Cerebellar cortex (tissue), 1 donor: Measurements from ENCODE around the gene VEPH1.
"Not testable (repeated sequence)": the region's sequence is repeated elsewhere in the genome, so short reads cannot be mapped to it uniquely, and the experiment has no call there.

Experiments
- DNase-seq: peaks from one replicate; pipeline ENCODE4 v3.0.0-alpha.2; 2015; ENCODE audit warnings: low spot score

The VEPH1 gene

DNA sequence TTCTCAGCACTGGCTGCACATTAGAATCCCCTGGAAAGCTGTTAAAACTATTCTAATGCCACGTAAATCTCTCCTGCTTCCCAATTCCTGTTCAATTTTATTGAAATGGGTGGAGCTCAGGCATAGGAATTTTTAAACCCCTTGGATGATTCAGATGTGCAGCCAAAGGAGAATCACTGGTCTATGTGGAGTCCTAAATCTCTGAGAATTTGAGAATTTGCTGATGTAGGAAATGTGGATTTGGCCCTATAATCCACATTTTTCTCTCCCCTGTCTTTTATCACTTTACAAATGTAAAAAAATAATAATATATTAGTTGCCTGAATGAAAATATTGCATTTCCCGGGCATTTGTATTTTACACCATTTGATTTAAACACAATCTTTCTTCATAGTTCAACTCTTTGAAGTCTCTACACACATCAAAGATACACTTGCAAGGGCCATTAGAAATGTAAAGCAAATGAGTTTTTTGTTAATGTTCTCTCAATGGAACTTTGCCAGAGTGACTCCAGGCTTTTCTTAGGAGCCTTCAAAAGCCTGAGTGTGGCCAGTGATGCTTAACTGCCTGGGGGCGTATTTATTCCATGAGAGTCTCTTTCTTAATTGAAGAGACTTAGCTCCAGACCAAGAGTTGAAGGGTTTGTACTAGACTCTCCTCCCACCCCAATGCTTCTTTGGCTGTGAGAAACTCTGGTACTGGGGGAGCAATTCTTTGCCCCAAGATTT lies 115.3 kb downstream of the VEPH1 start:
- no peak for DNase-seq

DNA sequence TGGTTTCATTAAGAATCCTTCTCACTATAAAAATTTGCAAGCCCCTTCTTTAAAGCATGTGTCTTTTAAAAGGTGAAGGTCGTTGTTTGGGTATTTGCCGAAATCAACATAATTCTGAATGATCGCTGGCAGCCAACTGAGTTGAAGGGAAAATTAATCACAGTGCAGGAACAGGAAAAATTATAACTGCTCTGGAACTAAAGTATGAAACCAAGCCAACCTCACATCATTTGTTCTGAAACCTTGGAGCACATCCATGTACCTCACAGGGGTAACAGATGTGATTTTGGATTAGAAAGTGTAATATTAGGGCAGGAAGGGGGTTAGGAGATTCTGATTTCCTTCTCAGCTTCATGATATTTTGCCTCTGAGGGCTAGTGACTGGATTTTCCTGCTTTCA lies 118.7 kb downstream of the VEPH1 start:
- DNase-seq: no peak

DNA sequence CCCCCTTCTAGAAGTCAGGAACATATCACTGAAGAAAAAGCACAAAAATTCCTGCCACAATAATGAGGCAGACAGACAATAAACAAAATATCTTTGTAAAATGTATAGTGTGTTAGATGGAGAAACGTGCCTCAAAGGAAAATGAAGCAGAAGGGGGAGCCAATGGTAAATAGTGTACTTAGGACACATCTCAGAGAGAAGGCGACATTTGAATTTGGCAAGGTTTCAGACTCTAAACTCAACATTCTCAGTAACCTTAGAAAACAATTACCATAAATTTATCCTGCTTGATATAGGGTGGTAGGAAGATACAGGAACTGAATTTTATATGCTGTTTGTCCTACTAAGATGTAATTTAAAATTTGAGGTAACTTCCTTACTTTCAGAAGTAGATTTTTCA lies 119.2 kb downstream of the VEPH1 start:
- no peak for DNase-seq

DNA sequence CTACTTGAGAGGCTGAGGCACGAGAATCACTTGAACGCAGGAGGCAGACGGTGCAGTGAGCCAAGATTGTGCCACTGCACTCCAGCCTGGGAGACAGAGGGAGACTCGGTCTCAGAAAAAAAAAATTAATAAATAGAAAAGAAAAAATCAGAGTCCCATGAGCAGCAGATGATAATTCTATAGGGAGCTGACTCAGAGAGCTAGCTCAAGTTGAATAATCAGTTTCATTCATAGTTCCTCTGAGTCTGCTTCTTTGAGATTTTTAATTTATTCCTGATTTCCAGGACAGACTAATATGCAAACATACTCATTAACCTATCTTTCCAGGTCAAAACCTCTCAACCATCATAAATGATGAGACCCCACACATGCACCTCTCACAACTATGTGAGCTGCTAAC lies 121.6 kb downstream of the VEPH1 start:
- no peak for DNase-seq

DNA sequence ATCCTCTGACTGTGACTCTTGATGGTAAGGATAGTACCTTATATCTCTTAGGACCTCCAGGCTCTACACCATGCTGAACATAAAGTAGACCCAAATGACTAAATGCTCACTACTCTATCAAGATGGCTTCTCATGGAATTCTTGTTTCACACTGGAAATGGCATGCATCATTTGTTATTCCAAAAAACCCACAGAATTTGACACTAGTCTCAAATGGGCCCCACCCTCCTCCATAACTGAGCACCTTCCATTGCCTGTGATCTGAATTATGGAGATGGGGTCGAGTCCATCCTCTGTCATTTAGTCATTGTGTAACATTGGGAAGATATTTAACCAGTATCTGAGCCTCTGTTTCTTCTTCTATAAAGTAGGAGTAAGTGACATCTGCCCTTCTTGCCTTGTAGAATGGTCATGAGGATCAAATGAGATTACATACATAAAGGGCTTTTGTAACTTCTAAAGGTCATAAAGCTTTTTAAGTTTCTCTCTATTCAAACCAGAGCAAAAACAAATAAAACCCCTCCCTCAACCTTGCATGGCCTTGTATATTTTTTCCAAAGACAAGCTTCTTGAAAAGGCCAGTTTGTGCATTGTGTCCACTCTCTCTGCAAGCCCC lies 123.6 kb downstream of the VEPH1 start:
- DNase-seq: no peak

DNA sequence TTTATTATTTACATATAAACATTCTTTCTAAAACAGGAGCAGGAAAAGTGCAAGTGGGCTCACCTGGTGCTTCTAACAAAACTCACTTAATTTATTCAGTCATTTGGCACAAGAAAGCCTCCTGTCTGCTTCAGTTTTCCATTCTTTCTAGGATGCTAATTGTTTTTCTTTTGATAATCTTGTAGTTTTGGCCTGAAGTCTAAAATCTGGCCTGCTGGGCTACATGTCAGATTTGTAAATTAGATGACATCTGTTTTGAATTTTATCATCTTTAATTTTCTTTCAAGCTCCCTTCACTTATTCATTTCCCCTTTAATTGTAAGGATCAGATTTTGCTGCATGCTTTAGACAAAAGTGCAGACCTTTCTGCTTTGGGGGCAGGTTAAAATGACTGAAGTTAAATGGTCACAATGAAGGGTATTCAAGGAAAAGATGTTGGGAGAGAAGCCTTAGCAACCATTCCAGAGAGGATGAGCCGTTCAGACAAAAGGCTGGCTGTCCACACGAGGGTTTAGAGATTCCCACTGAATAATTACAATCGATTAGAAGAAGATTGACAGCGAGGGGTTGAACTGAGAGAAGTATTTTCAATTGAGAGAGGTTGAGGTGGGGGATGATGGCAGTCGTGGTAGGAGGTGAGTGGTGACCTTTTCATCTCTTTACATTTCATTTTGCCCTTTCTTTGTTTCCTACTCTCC lies 126.5 kb downstream of the VEPH1 start:
- no peak for DNase-seq

DNA sequence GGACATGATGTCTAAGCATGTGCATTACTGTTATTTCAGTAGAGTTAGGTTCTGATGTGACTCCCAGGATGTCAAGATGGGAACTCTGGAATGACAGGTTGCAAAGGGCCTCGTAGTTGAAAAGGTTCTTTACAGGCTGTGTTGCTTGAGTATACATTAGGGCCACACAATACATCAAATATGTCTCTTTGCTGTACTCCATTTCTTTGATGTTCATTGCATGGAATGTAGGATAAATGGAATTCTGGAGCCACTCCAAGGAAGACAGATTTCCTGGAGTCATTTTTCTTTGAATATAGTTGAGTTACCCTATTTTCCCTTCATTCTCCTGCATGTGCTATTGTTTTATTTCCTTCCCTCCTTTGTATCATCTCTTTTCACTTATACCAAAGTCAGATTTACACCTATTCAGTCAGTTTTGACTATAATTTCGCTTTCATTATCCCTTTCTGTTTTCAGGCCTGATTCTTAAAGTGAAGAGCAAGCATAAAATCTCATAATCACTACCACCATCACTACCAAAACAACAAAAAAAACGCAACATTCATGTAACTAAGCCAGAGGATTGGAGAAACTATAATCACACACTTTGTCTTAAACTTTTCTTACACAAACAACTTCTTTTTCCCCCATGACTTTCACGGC lies 127.8 kb downstream of the VEPH1 start:
- DNase-seq: no peak

DNA sequence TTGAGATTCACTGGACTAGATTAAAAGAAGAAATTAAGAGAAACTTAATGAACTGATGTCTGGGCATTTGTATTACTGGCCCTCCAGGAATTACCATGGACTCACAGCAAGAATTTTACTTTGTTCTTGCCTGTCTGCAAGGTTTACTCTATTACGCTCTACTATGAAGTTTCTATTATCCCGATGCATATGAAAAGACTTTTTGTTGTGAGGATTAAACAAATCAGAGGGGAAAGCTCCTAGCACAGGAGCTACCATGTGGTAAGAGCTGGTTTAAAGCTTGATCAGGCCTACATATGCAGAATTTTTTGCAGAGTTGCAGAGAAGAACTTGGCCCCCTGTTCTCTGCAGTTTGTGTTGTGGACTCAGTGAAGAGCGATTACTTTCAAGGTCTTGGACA lies 128.3 kb downstream of the VEPH1 start:
- DNase-seq: no peak

DNA sequence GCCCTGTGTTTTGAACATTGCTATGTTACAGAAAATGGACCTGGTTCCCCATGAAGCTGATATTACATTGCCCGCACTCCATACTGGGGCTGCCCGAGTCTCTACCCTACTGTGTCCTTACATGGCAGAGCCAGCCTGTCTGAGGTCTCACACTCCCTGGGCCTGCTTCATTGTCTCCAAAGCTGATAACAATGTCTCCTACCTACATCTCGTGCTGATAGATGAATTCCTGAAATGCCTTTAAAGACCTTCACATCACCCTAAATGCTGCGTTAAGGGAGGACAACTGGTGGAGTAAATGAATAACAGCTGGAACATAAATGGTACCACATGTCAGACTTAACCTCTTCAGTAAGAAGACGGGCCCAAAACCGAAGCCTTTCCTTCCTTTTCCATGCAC lies 129.4 kb downstream of the VEPH1 start:
- no peak for DNase-seq

DNA sequence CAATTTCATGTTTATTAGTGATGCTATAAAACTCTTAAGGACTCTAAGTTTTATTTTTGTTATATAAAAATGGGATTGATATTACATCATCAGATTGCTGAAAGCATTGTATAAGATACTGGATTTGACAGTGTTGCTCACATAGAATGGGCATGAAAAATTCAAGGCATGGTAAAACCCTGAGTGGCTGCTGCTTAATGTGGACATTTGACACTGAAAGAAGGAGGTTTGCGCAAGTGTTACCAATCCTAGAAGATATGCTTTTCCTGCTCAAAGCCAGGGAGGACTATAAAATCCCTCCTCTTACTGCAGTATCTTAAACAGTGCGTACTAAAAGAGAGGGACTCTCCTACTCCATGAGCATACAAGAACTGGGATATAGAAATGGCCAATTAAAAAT lies 132.3 kb downstream of the VEPH1 start:
- no peak for DNase-seq

DNA sequence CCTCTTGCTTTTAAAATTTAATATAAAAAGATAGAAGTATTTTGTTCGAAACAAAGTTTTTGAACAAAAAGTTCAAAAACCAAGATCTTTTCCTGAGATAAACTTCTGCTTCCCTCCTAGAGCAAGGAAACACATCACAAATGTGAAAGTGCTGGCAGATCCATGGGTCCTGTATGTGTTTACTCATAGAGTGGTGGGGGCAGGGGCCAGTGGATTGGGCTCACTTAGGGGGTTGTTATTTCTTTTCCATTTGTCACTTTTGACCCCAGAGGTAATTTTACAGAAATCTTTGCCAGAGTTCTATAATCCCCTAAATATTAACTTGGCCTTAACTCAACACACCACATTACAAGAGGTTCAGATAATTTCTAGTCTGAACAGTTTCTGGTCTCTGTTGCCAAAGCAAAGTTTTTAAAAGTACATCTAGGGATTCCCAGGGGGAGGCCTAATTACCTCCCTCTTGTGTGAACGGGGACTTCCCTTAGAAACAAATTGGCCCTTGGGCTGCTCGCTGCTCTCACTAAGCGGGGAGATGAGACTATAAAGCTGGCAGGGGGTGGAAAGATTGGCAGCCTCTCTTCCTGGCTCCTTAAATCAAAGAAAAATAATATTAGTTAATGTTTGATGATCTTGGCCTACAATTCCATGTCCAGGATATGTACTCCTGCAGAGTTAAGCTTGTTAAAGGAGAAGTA lies 133.3 kb downstream of the VEPH1 start:
- DNase-seq: peak; percentile 28

DNA sequence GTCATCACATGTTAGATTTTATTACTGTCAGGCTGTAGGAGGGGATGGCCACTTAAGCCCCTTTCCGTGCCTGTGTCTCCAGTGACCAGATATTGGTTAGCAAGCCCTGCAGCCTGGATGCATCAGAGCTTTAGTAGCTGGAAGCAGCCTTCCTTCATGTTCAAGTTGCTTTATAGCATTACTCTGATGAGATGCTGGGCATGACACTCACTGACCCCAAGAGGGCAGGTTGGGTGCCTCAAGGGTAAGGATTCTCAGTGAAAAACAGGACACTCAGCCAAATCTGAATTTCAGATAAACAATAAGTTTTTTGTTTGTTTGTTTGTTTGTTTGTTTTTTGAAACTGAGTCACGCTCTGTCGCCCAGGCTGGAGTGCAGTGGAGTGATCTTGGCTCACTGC lies 135.0 kb downstream of the VEPH1 start:
- no peak for DNase-seq

DNA sequence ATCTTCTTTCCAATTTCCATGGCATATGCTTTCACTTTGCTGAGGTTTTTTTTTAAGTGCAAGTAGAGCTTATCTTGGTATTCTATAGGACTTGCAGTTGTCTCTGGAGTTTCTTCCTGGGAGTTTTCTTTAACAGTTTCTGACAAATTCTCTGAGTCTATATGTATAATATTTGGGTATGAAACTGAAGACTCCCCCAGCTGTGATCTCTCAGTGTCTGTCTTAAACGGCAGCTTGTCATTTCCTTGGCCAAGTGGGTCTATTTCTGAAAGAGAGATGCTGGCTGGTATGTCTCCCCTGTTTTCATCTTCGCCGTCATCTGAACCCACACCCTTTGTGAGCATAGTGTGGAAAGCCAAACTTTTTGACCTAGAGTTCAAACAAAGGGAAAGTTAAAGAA lies 139.8 kb downstream of the VEPH1 start:
- DNase-seq: no peak

DNA sequence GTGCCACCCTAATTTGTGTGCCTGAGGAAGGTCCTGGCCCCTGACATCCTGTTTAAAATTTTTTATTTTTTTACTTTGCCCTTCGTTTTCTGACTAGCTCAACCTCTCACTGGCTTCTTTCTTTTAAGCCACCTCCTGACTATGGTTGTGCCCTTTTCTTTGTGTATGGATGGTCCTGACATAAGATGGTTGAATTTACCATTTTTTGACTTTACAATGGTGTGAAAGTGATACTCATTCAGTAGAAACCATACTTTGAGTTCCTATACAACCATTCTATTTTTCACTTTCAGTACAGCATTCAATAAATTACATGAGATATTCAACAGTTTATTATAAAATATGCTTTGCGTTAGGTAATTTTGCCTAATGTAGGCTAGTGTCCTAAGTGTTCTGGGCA lies 140.9 kb downstream of the VEPH1 start:
- no peak for DNase-seq

DNA sequence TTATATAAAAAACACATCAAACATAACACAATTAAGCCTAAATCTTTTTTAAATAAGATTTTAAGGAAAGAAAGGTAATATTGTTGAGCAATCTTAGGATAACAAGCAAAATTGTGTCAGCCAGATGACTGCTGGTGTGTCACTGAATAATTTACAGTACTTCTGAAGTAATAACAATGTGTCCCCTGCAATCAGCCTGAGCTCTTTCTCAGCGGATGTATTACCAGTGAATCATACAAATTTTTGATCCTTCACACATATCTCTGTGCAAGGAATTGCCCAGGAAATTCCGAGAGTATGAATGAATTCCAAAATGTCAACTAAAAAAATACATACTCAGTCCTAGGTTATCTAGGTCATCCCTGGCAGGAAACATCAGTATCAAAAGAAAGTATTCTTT lies 143.2 kb downstream of the VEPH1 start:
- DNase-seq: no peak

DNA sequence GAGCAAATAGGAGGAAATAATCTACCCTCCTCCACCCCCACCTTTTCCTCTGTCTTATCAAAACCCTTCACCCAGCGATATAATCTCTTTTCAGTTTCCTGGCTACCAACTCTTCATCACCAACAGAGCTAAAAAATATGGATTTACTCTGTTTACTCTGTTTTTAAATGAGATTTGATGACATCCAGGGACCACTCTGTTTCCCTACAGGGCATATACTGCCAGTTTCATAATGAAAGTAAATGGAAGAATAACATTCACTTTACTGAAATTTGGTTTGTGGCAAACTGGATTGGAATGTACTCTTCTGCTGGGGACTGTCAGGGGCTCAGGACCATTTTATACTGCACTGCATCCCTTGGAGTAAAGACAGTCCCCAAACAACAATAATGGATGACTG lies 146.7 kb downstream of the VEPH1 start:
- DNase-seq: no peak

DNA sequence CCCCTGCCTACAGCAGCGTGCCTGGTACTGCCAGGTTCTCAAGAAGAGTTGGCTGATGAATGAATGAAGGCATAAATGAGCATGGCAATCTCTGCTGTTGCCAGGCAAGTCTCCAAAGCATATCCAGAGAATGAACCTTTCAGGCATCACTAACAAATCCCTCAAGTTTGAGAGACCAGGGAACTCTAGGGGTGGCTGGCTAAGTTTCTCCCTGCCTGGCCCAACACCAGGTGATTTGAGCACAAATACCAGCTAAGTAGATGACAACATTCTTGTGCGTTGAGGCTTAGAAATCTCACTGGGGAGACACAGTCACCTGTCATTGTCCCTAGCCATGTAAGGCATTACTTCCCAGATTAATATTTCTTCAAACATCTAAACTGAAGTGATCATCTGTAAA lies 147.9 kb downstream of the VEPH1 start:
- DNase-seq: no peak

DNA sequence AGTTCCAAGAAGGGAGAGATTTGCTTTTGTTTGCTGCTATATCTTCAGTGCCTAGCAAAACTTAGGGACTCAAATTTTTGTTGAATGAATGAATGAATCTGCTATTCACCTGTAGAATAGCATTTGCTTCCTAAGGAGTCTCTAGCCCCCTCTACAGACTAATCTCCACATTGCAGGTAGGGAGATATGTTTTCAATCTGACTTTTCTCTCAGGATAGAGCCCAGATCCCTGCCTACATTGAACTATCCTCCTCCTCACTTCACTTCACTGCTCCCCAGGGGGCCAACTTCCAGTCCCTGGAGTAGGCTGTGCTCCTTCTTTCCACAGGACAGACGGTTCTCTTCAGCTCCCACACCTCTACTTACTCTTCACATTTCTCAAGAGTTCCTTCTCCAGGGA lies 148.5 kb downstream of the VEPH1 start:
- DNase-seq: peak; percentile 14

DNA sequence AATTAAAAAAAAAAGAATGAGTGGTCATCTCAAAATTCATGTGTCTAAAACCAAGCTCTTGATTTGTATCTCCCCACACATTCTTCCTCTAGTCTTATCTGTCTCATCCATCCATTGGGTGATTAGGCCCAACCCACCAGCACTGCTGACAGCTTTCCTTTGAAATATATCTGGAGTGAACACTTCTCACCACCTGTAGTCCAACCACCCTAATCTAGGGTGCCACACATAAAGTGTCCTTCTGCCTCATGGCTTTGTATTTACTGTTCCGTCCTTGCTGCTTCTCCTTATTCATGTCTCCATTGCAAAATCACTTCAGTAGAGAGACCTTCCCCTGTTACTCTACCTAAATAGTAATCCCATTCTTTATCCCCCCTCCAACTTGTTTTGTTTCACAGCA lies 149.0 kb downstream of the VEPH1 start:
- no peak for DNase-seq

DNA sequence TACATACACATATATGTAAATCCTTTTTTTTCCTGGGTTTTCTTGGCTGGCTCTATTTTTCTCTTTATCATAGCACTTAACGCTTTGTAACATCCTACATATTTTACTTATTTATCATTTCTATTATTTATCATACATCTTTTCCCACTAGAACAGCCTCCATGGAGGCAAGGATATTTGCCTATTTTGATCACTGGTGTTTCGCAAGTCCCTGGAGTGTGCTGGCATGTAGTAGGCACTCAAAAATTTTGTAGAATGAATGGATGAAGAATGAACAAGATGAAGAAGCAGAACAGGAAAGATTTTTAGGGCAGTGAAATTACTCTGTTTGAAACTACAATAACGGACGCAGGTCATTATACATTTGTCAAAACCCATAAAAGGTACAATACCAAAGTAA lies 149.6 kb downstream of the VEPH1 start:
- DNase-seq: no peak

DNA sequence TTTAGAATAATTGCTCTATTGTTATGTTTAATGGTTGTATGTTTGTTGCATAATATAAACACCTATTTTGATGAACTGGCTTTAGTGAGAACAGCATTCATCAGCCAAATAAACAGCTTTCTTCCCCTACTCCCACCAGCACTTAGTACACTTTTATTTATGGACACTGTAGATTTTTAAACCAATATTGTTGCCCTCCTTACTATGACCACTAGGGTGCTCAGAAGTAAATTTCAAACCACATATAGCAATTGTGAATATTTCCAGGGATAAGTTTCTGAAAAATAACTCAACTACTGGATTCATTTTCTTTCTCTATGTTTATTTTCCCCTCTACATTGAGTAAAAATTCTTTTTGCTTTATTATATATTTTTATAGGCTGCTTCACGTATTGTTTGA lies 151.2 kb downstream of the VEPH1 start:
- DNase-seq: no peak

DNA sequence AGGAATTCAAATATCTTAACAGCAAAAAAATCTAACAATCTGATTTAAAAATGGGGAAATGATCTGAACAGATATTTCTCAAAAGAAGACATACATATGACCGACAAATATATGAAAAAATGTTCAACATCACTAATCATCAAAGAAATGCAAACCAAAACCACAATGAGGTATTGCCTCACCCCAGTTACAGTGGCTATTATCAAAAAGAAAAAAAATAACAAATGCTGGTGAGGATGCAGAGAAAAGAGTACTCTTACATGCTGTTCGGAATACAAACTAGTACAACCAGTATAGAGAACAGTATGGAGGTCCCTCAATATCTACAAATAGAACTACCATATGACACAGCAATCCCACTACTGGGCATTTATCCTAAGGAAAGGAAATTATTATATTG lies 152.6 kb downstream of the VEPH1 start:
- DNase-seq: not testable (repeated sequence)
